Activated B cell treated with CpG ODN at 0.5 μM for 24 hours (primary cell): Measurements from ENCODE around the gene ARID3A. TPM values are rescaled to one million over a fixed set of nuclear protein-coding genes. Genes with fewer than 3 reads are reported as not detected.

Source experiments
- ATAC-seq: fragments of 200-7000 bp; cut with Tn5 transposase; one replicate; pipeline ENCODE4 v1.10.0; 2021; ENCODE audit warnings: low read depth, mild to moderate bottlenecking, moderate library complexity
- CTCF ChIA-PET: fragments of 350-600 bp; sonication (Branson Sonifier 250); formaldehyde crosslinking; loops from one replicate; lab custom pipeline; 2021; ENCODE audit warnings: antibody characterized with exemption; lab: Charles Lee
- POLR2A ChIA-PET: fragments of 350-600 bp; sonication (Branson Sonifier 250); formaldehyde crosslinking; loops from one replicate; lab custom pipeline; 2021; ENCODE audit warnings: antibody characterized with exemption; lab: Charles Lee
- DNase-seq: peaks from one replicate; pipeline ENCODE4 v3.0.0; 2022
- H3K27ac Mint-ChIP-seq: one replicate; pipeline ENCODE4 v1.8.0; 2020; ENCODE audit warnings: mixed read lengths
- H3K27me3 Mint-ChIP-seq: one replicate; pipeline ENCODE4 v1.8.0; 2021; ENCODE audit warnings: mixed read lengths
- H3K36me3 Mint-ChIP-seq: one replicate; pipeline ENCODE4 v1.8.0; 2021; ENCODE audit warnings: low read depth, mixed read lengths
- H3K4me1 Mint-ChIP-seq: one replicate; pipeline ENCODE4 v1.8.0; 2021; ENCODE audit warnings: mixed read lengths
- H3K4me3 Mint-ChIP-seq: one replicate; pipeline ENCODE4 v1.8.0; 2020; ENCODE audit warnings: mild to moderate bottlenecking, mixed read lengths
- H3K9me3 Mint-ChIP-seq: one replicate; pipeline ENCODE4 v1.8.0; 2020; ENCODE audit warnings: mixed read lengths
- intact Hi-C: fragments of 100-400 bp; cut with micrococcal nuclease; formaldehyde crosslinking; loops from one replicate; pipeline ENCODE4 v1.15.1; 2024
- total RNA-seq: library from RNA; stranded (reverse); gene quantifications from 2 replicates; pipeline ENCODE4 v1.2.3, GENCODE V29; 2022
- TF ChIP-seq, protein P1 (sequence below): fragments of 200-600 bp; IDR thresholded peaks from one replicate; pipeline ENCODE4 v1.8.0; 2022; ENCODE audit warnings: antibody characterized with exemption, mild to moderate bottlenecking

The ARID3A gene
- total RNA-seq, 1 donor from 2014 or later, result 74.9 TPM

- ATAC-seq, result no peak
- H3K27ac Mint-ChIP-seq, result no peak overlapping the region
- no peak overlapping the region for H3K4me3 Mint-ChIP-seq
- H3K36me3 Mint-ChIP-seq, result peaks cover 44% of the 10 kb centered on the region
- intact Hi-C loops, result no loop called here
- no peaks in the 10 kb centered on the region for H3K27me3 Mint-ChIP-seq
- CTCF ChIA-PET, result interaction anchor here (0.6 kb wide), 1 partner anchor 19 kb away, joined by 4 read pairs; no protein-coding TSS in a partner anchor
- POLR2A ChIA-PET, result interaction anchor here (0.6 to 0.7 kb wide), 2 partner anchors 31 to 35 kb away, joined by 3 to 4 read pairs; no protein-coding TSS in a partner anchor
- peaks cover 2% of the 10 kb centered on the region for H3K4me1 Mint-ChIP-seq
- no peak for DNase-seq
- H3K9me3 Mint-ChIP-seq, result no peaks in the 10 kb centered on the region
- TF ChIP-seq, protein P1, sequence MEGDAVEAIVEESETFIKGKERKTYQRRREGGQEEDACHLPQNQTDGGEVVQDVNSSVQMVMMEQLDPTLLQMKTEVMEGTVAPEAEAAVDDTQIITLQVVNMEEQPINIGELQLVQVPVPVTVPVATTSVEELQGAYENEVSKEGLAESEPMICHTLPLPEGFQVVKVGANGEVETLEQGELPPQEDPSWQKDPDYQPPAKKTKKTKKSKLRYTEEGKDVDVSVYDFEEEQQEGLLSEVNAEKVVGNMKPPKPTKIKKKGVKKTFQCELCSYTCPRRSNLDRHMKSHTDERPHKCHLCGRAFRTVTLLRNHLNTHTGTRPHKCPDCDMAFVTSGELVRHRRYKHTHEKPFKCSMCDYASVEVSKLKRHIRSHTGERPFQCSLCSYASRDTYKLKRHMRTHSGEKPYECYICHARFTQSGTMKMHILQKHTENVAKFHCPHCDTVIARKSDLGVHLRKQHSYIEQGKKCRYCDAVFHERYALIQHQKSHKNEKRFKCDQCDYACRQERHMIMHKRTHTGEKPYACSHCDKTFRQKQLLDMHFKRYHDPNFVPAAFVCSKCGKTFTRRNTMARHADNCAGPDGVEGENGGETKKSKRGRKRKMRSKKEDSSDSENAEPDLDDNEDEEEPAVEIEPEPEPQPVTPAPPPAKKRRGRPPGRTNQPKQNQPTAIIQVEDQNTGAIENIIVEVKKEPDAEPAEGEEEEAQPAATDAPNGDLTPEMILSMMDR, result no peak
Measured at GRCh38 chr19:964761-965694, 39.2 kb downstream of the ARID3A start.

- Mint-ChIP-seq H3K27me3 (no peaks in the 10 kb centered on the region), H3K27ac (no peak overlapping the region), H3K4me1 (peaks cover 2% of the 10 kb centered on the region), H3K36me3 (peaks cover 49% of the 10 kb centered on the region), H3K4me3 (no peak overlapping the region), H3K9me3 (peaks cover 3% of the 10 kb centered on the region)
- TF ChIP-seq, protein P1, result no peak
- POLR2A ChIA-PET, result interaction anchor here (0.6 to 0.7 kb wide), 2 partner anchors 62 to 474 kb away, joined by 4 read pairs; no protein-coding TSS in a partner anchor
- CTCF ChIA-PET, result no interaction called here
- ATAC-seq (no peak), DNase-seq (no peak)
- intact Hi-C loops, result no loop called here
Measured at GRCh38 chr19:966485-967088, 40.8 kb downstream of the ARID3A start.

DNA sequence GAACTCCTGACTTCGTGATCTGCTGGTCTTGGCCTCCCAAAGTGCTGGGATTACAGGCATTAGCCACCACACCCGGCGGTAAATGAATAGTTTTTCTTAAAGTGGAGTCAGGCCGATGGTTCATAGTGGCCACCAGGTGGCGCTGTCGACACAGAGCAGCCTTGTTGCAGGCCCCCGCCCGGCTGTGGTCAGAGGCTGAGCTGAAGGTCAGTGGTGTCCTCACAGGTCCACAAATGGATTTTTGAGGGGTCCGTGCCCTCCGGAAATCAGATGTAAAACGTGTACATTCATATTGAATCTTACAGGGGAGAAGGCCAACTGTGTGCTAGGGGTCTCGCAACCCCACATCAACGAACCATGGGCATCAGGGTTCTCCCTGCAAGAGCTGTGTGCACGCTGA lies 44.9 kb downstream of the ARID3A start:
- no peaks in the 10 kb centered on the region for H3K27me3 Mint-ChIP-seq
- peaks cover 37% of the 10 kb centered on the region for H3K36me3 Mint-ChIP-seq
- no peak overlapping the region for H3K4me3 Mint-ChIP-seq
- intact Hi-C loops, result no loop called here
- H3K4me1 Mint-ChIP-seq, result no peaks in the 10 kb centered on the region
- ChIA-PET CTCF (interaction anchor here (0.6 to 0.7 kb wide), 2 partner anchors 11 to 1072 kb away, joined by 4 read pairs; no protein-coding TSS in a partner anchor), POLR2A (interaction anchor here (0.6 kb wide), 2 partner anchors 20 to 31 kb away, joined by 3 to 4 read pairs; no protein-coding TSS in a partner anchor)
- ATAC-seq (no peak), DNase-seq (no peak)
- peak overlapping the region; percentile 59 for H3K27ac Mint-ChIP-seq
- TF ChIP-seq, protein P1, result no peak
- H3K9me3 Mint-ChIP-seq, result peaks cover 3% of the 10 kb centered on the region

GRCh38 chr19:971795-972194 lies 46.0 kb downstream of the ARID3A start:
- Mint-ChIP-seq H3K4me3 (no peak overlapping the region), H3K36me3 (peaks cover 32% of the 10 kb centered on the region), H3K27ac (no peak overlapping the region), H3K27me3 (no peaks in the 10 kb centered on the region), H3K9me3 (peaks cover 3% of the 10 kb centered on the region), H3K4me1 (no peaks in the 10 kb centered on the region)
- TF ChIP-seq, protein P1, result no peak
- ChIA-PET CTCF (no interaction called here), POLR2A (no interaction called here)
- DNase-seq, result no peak
- intact Hi-C loops, result no loop called here
- ATAC-seq, result no peak

DNA sequence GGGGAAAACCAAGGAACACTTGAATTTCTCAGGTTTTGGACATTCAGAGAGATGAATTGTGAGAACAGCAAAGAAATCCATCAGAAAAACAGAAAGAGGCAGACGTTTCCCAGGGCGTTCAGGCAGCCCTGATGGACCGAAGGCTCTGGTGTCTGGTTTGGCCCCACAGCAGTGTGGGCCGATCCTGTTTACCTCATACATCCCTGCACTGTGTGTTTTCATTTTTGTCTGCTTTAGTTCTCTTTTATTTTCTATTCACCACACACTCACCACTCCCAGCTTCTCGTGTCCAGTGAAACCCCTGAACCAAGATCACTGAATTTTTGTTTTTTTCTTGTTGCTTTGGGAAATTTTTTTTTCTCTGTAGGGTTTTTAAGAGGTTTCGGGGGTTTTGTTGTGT lies 46.4 kb downstream of the ARID3A start:
- CTCF ChIA-PET, result no interaction called here
- Mint-ChIP-seq H3K4me1 (no peaks in the 10 kb centered on the region), H3K4me3 (no peak overlapping the region), H3K9me3 (peaks cover 3% of the 10 kb centered on the region), H3K27ac (no peak overlapping the region), H3K27me3 (no peaks in the 10 kb centered on the region), H3K36me3 (peaks cover 29% of the 10 kb centered on the region)
- ATAC-seq (no peak), DNase-seq (no peak)
- TF ChIP-seq, protein P1, result no peak
- intact Hi-C loops, result no loop called here
- POLR2A ChIA-PET, result interaction anchor here (0.6 kb wide), 1 partner anchor 153 kb away, joined by 3 read pairs; no protein-coding TSS in a partner anchor
